GM11168 (cell line): ENCODE results near the gene ADAMTS14.

Experiments used
- in situ Hi-C: fragments of 300-500 bp; cut with MboI; formaldehyde crosslinking; loops from one replicate; pipeline ENCODE4 v1.12.0; 2022; ENCODE audit warnings: low sequenced_read_pairs; ENCODE audit not compliant: unreplicated experiment

ADAMTS14 gene

DNA sequence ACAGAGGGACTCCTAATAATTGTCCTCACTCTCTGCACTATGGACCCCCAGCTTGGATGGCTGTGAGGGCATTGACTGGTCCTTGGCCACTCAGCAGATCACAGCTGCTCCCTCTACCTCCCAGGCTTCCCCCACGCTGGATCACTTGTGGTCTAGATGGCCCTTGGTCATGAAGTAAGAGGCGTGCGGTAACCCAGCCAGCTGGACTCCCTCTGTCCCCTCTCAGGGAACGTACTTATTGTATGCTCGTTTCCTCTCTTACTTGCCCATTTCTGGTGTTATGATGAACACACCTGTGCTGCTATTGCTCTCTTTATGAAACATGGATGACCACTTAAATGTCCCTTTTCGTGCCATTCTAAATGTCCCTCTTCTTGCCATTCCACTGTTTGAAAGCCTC lies 19.3 kb downstream of the ADAMTS14 start:
- in situ Hi-C loops: no loop called here

DNA sequence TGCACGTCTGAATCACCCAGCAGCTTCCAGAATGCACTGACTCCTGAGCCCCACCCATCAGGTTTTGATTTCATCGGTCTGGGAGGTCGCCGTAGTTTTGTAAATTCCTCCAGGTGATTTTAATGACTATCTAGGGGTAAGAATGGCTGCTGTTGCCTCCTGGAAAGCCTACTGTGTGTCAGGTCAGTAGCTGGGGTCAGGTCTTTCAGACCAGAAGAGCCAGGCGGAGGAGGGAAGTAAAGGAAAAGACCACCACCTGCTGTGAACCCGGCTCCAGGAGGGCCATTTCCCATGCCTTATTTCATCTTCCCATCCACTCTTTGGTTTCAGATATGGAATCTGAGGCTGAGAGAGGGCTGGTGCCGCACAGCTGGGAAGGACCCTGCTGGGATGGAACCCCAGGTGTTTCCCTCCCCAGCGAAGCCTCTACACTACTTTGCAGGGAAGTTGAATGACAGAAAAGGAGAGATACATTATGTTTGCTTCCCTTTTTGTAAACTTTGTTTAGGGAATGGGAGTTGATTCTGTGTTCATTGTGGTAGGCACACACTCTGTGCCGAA lies 19.8 kb downstream of the ADAMTS14 start:
- in situ Hi-C loops: no loop called here

GRCh38 chr10:70693619-70694335 lies 21.5 kb downstream of the ADAMTS14 start:
- in situ Hi-C loops: no loop called here

GRCh38 chr10:70694418-70695141 lies 22.3 kb downstream of the ADAMTS14 start:
- in situ Hi-C loops: no loop called here

DNA sequence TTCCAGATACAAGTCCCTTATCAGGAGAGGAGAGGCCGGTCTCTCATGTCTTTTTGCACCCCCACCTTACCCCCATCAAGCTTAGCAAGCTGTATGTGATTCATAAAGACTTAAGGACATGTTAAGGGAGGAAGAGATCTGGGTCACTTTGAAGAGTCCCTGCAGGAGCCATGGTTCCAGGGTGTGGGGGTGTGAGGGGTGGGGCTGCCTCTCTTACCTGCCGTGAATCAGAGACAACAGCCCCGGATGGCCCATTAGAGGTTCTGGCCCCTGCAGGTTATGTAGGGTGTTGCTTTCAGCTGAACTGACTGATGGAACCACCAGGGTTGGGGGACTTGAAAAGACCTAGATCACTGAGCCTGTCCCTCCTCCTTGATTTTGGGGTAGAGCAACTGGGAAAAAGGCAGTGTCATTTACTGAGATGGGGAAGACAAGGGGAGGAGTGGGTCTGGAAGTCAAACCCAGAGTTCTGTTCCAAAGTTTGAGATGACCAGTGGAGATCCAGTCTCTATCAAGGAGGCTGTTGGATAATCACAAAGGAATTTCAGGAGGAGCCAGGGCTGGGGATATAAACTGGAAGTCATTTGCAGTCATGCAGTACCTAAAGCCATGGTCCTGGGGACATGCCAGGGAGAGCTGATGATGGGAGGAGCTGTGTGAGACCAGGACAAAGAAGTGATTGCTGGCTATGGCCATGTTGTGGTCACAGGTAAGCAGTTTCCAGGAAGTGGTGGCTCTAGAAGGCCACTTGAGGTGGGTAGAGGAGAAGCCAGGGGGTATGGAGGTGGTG lies 23.1 kb downstream of the ADAMTS14 start:
- in situ Hi-C loops: no loop called here

GRCh38 chr10:70698211-70698610 lies 25.9 kb downstream of the ADAMTS14 start:
- in situ Hi-C loops: no loop called here

- in situ Hi-C loops: no loop called here
These were observed 26.9 kb downstream of the ADAMTS14 start for GRCh38 chr10:70699063-70699658.

DNA sequence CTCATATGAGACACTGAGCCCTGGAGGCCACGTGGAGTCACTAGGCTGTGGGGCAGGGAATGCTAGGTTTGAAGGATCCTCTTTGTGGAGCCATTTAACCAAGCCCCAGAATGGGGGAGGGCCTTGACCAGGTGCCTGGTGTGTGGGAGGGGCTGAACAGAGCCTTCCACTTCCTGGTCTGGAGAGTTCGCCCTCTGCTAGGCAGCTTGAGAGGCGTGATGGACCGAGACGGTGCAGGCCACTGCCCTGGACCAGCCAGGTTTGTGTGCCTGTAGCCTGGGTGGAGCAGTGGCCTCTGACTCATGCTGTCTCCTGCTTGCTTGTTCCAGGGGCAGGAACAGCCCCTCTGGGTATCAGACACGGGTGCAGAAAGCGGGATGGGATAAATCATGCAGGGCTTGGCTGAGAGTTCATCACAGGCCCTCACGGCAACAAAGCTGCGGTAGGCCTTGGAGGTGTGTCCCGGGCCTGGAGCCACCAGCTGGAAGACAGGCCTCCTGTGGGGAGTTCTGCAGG lies 27.4 kb downstream of the ADAMTS14 start:
- in situ Hi-C loops: no loop called here

GRCh38 chr10:70702190-70702763 lies 30.0 kb downstream of the ADAMTS14 start:
- in situ Hi-C loops: no loop called here

DNA sequence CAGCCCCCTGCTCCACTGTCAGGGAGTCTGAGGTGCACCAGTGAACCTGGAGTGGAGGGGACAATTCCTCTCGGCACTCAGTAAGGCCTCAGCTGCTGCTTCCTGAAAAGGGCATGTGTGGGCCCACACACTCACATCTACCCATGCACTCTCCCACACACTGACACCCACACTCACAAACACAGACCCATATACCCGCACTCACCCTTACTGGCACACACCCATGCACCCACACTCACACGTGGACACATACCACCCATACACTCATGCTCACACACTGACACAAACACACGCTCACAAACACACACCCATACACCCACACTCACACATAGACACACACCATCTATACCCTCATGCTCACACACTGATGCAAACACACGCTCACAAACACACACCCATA lies 31.9 kb downstream of the ADAMTS14 start:
- in situ Hi-C loops: no loop called here

GRCh38 chr10:70705121-70705861 lies 33.0 kb downstream of the ADAMTS14 start:
- in situ Hi-C loops: no loop called here

DNA sequence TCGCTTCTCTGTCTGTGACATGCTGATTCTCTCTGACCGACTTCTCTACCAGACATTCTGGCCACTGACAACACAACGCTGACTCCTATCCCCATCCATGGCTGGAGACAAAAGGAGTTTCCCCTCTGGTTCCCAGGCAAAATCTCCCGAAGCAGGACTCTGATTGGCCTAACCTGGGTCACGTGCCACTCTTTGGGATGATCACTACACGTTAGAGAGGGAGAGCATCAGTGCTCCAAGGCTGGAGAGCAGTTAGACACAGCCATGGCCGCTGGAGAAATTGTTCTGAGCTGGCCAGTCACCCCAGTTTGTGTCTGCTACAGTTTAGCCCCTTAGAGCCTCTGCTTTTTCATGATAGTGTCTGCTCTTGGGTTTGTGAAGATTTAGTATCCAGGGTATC lies 38.9 kb downstream of the ADAMTS14 start:
- in situ Hi-C loops: no loop called here

- in situ Hi-C loops: no loop called here
These were observed 39.6 kb downstream of the ADAMTS14 start for GRCh38 chr10:70711911-70712310.

DNA sequence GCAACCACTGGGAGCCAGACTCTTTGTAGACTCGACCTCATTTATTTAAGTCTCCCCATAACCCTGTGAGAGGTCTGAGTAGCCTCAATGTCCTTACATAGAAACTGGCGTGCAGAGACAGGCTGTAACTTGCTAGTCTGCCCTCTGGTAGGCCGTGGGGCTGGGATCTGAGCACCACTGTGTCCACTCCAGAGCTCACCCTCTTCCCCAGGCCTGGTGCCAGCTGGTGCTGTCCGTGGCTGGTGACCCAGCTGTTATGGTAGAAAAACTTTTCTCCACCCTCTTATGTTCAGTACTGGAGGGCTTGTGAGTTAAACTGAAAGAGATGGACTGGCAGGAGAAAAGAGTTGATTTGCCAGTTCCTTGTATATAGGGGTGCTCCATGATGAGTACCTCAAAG lies 41.9 kb downstream of the ADAMTS14 start:
- in situ Hi-C loops: no loop called here

GRCh38 chr10:70714951-70715350 lies 42.6 kb downstream of the ADAMTS14 start:
- in situ Hi-C loops: no loop called here

DNA sequence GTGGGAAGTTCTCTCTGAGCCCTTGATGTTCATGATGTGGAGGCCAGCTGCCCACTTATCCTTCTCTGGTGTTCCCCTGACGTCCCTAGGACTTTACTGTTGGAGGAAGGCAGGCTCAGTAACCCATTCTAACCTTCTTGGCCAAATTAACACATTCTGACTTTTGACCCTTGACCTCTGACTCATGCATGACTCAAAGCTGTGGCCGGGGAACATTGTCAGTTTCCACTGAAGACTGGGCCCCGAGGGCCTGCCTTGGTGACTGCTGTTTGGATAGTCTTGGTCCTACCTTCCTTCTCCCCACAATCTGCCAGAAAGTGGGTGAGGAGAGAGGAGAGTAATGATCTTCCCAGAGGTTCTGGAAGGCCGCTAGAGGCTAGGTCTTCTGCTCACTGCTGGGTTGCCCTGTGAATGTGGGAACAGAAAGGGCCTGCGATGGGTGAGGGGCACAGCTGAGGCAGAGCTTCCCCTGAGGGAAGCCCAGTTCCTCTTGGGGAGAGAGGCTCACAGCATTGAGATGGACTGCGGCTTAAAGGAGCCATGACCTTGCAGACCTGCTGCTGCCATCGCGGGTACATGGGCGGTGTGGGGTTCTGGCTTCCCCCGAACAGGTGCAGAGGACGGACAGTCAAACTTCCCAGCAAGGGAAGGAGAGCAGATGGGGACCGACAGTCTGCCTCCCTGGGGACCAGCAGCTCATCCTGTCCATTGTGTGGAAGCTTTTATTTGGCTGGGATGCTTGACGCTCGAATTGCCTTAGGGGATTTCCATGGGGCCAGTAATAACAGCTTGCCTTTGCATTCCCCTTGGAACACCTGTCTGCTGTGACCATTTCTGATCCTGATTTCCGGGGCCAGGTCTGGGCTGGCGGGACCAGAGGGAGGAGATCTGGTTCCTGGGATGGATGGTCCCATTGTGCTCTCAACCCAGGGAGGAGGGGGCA lies 43.8 kb downstream of the ADAMTS14 start:
- in situ Hi-C loops: no loop called here

DNA sequence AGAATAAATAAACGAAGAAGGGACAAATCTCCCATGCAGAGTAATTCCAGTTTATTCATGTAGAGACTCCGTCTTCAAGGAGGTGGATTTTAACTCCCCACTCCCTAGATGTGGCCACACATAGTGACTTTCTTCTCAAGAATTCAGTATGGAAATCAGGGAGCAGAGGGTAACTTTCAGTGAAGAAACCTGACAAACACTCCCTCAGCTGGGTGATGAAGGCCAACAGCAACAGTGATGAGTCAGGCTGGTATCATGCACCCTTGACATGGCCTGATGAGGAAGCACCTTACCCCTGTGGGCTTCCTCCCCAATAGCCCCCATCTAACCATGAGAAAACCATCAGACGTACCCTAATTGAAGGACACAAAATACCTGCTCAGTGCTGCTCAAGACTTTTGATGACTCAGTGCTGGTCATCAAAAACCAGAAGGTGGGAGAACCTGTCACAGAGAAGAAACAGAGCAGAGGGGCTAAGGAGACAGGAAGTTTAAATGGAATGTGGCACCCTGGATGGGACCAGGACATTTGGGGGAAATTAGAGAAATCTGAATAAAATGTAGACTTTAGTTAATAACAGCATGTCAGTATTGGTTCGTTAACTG lies 50.6 kb downstream of the ADAMTS14 start:
- in situ Hi-C loops: no loop called here

DNA sequence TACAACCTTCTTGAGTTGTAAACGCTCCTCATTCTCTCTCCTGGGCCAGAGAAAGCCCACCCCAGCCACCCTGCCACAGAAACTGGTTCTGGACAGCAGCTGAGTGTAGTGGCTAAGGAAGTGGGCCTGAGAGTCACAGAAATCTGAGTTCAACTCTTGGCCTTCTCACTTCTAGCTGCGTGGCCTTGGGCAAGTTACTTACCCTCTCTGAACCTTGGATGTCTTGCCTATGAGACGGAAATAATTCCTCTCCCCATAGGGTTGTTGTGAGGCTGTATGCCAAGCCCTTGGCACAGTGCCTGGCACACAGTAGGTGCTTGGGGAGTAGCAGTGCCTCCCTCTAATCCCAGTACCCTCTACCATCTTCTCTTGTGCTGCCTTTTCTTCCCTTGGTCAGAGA lies 51.5 kb downstream of the ADAMTS14 start:
- in situ Hi-C loops: no loop called here
